ENCODE data around the gene MX1. TPM values are rescaled to one million over a fixed set of nuclear protein-coding genes. Genes with fewer than 3 reads are reported as not detected.

MX1 gene
- polyA plus RNA-seq, 3 donors: 42.7 to 73.3 (median 60.5) TPM

DNA sequence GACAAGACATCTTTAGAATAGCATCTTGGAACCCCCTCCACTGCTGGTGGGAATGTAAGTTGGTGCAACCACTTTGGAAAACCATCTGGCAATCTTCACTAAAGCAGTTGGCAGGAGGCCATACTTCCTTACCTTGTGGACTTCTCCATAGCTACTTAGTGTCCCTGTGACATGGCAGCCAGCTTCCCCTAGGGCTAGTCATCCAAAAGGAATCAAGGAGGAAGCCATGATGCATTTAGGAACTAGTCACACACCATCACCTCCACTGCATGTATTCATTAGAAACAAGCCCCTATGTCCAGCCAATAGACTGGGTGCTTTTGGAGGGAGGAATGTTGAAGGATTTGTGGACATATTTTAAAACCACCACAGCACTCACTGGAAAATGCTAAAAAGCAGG, 44.3 kb upstream of the MX1 start:
- no peaks in the 10 kb centered on the region for H3K79me2 ChIP-seq (ENCODE audit: insufficient read depth, low read length)
- intact Hi-C loops (cut with micrococcal nuclease): loop anchor here in 1 of 2 donors (5.0 kb wide), 1 partner anchor 34 kb away; no protein-coding TSS in a partner anchor
- no peak overlapping the region for H3K27ac ChIP-seq (ENCODE audit: low read depth in 1 of 2, low read length in 2 of 2)
- H3K4me3 ChIP-seq (replicated peaks in 1 of 3; ENCODE audit: low read depth in 2 of 3, low read length in 3 of 3): no peak overlapping the region
- Mint-ChIP-seq H3K4me3 (no peak overlapping the region), H3K27ac (no peak overlapping the region), H3K36me3 (peaks cover 93 to 100% of the 10 kb centered on the region in 2 donors), H3K9me3 (peaks cover 10 to 23% (median 19%) of the 10 kb centered on the region in 7 donors), H3K27me3 (ENCODE audit: low read depth in 3 of 3) (no peaks in the 10 kb centered on the region), H3K4me1 (no peaks in the 10 kb centered on the region)
- peaks cover 17 to 21% of the 10 kb centered on the region in 2 donors for H3K9me3 ChIP-seq (replicated peaks in 1 of 2; ENCODE audit: control insufficient read depth in 1 of 2, insufficient read depth in 1 of 2, low read length in 2 of 2)
- peaks cover 86 to 100% of the 10 kb centered on the region in 2 donors for H3K36me3 ChIP-seq (replicated peaks in 1 of 2; ENCODE audit: control insufficient read depth in 1 of 2, insufficient read depth in 2 of 2, low read length in 2 of 2)
- H3K27me3 ChIP-seq (ENCODE audit: control insufficient read depth in 2 of 2, insufficient read depth in 2 of 2, low read length in 2 of 2): no peaks in the 10 kb centered on the region
- no peak for DNase-seq
- no peak overlapping the region for H3K4me2 ChIP-seq (replicated peaks; ENCODE audit: extremely low read depth, low read length, poor library complexity, severe bottlenecking)
- H3K9ac ChIP-seq (ENCODE audit: insufficient read depth, low read length, poor library complexity, severe bottlenecking): no peak overlapping the region
- TF ChIP-seq, protein P1, sequence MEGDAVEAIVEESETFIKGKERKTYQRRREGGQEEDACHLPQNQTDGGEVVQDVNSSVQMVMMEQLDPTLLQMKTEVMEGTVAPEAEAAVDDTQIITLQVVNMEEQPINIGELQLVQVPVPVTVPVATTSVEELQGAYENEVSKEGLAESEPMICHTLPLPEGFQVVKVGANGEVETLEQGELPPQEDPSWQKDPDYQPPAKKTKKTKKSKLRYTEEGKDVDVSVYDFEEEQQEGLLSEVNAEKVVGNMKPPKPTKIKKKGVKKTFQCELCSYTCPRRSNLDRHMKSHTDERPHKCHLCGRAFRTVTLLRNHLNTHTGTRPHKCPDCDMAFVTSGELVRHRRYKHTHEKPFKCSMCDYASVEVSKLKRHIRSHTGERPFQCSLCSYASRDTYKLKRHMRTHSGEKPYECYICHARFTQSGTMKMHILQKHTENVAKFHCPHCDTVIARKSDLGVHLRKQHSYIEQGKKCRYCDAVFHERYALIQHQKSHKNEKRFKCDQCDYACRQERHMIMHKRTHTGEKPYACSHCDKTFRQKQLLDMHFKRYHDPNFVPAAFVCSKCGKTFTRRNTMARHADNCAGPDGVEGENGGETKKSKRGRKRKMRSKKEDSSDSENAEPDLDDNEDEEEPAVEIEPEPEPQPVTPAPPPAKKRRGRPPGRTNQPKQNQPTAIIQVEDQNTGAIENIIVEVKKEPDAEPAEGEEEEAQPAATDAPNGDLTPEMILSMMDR (IDR thresholded peaks at IDR 0.05): no peak
- peaks cover 62% of the 10 kb centered on the region for H4K20me1 ChIP-seq (ENCODE audit: insufficient read depth, low read length)
- H2AFZ ChIP-seq (ENCODE audit: insufficient read depth, low read depth, low read length, poor library complexity, severe bottlenecking): no peak overlapping the region
- H3K4me1 ChIP-seq (ENCODE audit: control insufficient read depth in 1 of 2, insufficient read depth in 2 of 2, low read length in 2 of 2): no peaks in the 10 kb centered on the region

DNA sequence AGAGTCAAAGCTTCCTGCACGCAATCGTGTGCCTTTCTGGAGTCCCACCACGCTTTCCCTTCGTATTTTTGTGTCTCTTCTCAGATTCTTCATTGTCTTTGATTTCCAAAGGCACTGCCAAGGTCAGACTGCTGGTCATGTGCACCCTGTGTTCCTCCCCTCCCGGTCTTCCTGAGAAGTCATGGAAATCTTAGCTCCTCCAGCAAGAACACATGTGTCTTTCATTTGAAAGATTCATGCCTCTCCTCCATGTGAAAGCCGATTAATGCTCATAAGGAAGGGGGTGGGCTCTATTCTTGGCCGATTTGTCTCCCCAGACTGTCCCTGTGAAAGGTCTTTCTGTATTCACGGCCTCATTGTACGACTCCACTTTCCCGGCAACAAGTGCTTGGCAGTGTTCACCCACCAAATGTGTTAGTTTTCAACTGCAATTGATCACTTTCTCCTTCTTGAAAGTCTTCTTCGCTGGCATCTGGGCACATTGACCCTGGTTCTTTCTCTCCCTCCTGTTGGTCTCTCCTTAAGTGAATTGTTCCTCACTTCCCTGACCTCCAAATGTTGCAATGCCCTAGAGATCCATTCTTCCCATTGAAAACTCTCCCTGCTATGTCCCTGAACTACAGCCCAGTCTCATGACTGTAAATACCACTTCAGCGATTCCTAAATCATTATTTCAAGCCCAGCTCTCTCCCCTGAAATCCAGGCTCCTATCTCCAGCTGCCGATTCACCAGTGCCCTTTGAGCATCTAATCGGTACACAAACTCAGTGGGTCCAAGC, 38.8 kb upstream of the MX1 start:
- intact Hi-C loops (cut with micrococcal nuclease): no loop called here
- Histone ChIP-seq H4K20me1 (ENCODE audit: insufficient read depth, low read length) (peaks cover 36% of the 10 kb centered on the region), H2AFZ (ENCODE audit: insufficient read depth, low read depth, low read length, poor library complexity, severe bottlenecking) (no peak overlapping the region), H3K4me1 (ENCODE audit: control insufficient read depth in 1 of 2, insufficient read depth in 2 of 2, low read length in 2 of 2) (no peaks in the 10 kb centered on the region), H3K27me3 (ENCODE audit: control insufficient read depth in 2 of 2, insufficient read depth in 2 of 2, low read length in 2 of 2) (no peaks in the 10 kb centered on the region), H3K9me3 (replicated peaks in 1 of 2; ENCODE audit: control insufficient read depth in 1 of 2, insufficient read depth in 1 of 2, low read length in 2 of 2) (peaks cover 0 to 6% of the 10 kb centered on the region in 2 donors), H3K4me3 (replicated peaks in 1 of 3; ENCODE audit: low read depth in 2 of 3, low read length in 3 of 3) (no peak overlapping the region), H3K9ac (ENCODE audit: insufficient read depth, low read length, poor library complexity, severe bottlenecking) (no peak overlapping the region), H3K36me3 (replicated peaks in 1 of 2; ENCODE audit: control insufficient read depth in 1 of 2, insufficient read depth in 2 of 2, low read length in 2 of 2) (peaks cover 70 to 99% of the 10 kb centered on the region in 2 donors), H3K4me2 (replicated peaks; ENCODE audit: extremely low read depth, low read length, poor library complexity, severe bottlenecking) (no peak overlapping the region), H3K79me2 (ENCODE audit: insufficient read depth, low read length) (no peaks in the 10 kb centered on the region), H3K27ac (ENCODE audit: low read depth in 1 of 2, low read length in 2 of 2) (no peak overlapping the region)
- peaks cover 84 to 97% of the 10 kb centered on the region in 2 donors for H3K36me3 Mint-ChIP-seq
- H3K27ac Mint-ChIP-seq: peak overlapping the region in 2 of 7 donors; percentile 28 to 41
- peaks cover 0 to 4% (median 2%) of the 10 kb centered on the region in 7 donors for H3K9me3 Mint-ChIP-seq
- H3K4me1 Mint-ChIP-seq: no peaks in the 10 kb centered on the region
- DNase-seq: no peak
- no peak overlapping the region for H3K4me3 Mint-ChIP-seq
- over 99% methylated on average over 12 of the region's 14 CpGs for WGBS (ENCODE audit: insufficient coverage)
- TF ChIP-seq, protein P1 (IDR thresholded peaks at IDR 0.05): no peak
- H3K27me3 Mint-ChIP-seq (ENCODE audit: low read depth in 3 of 3): peaks cover 0 to 3% (median 0%) of the 10 kb centered on the region in 3 donors
